ENCODE results near the gene RBPMS2. TPM values are rescaled to one million over a fixed set of nuclear protein-coding genes. Genes with fewer than 3 reads are reported as not detected.

Gene RBPMS2
- total and polyA plus RNA-seq, 7 donors = 1.6 to 3.6 (median 2.0) TPM

DNA sequence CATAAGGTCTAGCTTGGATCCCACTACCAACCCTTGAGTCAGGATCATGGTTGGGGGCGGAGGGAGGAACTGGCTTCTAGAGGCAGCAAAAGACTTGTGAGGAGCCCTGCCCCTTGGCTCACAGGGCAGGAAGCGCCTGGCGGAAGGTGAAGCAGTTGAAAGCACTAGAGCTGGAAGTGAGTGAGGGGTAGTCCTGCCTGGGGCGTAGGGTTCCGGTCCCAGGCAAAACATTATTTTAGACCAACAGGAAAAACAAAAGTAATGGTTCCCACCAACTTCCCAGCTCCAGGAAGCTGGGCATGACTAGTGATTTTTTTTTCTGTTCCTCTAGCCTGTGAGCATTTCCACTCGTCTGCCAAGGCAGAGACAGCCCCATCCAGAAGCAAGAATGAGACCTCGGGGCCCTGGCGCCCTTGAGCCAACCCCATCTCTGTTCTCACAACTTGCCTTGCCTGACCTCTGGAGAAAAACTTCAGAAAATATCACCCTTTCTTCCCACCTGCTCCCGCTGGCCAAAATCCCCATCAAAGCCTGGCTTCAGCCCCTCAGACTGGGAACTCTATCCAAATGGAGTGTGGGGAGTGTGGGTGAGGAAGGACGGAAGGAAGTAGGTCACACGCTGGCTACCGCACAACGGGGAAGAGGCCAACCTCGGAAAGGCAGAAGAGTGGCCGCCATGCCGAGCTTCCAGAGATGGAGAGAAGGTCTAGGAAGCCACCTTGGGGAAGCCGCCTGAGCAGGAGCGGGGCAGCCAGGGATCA, 57.5 kb downstream of the RBPMS2 start:
- no peak for TF ChIP-seq CTCF (IDR thresholded peaks at IDR 0.05)
- Histone ChIP-seq H3K36me3 (ENCODE audit: insufficient read depth in 1 of 2, low read depth in 1 of 2) (no peaks in the 10 kb centered on the region), H3K27me3 (ENCODE audit: insufficient read depth in 3 of 3, low read length in 2 of 3) (no peaks in the 10 kb centered on the region), H3K27ac (peak overlapping the region; percentile 48), H3K9me3 (no peaks in the 10 kb centered on the region), H3K4me1 (peaks cover 6% of the 10 kb centered on the region), H3K4me3 (peak overlapping the region; percentile 10)
- intact Hi-C loops (cut with DNase I) = no loop called here
- DNase-seq (no peak), ATAC-seq (peak in 3 of 4 donors; percentile 16 to 22 (median 17))
- 37 to 50% (median 43%) methylated on average over 18 of the region's 18 CpGs for WGBS, 3 donors

DNA sequence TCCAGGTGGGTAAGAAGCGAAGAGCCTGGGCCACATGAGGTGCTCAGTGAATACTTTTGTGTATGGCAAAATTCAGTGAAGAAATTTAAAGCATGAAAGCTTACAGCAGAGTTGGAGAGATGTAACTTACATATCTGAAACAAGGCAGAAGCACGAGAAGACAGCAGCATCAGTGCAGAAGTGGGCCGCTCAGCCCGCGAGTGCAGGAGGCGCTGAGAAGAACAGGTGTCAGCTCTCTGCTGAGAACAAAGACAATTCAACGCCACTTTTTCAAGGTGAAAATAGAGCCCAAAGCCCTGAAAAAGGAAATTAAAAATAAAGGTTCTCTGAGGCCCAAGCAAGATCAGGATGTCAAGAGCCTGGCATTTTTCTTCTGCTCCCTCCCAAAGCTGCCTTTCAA, 58.3 kb downstream of the RBPMS2 start:
- Histone ChIP-seq H3K9me3 (no peaks in the 10 kb centered on the region), H3K36me3 (ENCODE audit: insufficient read depth in 1 of 2, low read depth in 1 of 2) (no peaks in the 10 kb centered on the region), H3K27ac (peak overlapping the region; percentile 48), H3K4me3 (no peak overlapping the region), H3K4me1 (peaks cover 6% of the 10 kb centered on the region), H3K27me3 (ENCODE audit: insufficient read depth in 3 of 3, low read length in 2 of 3) (no peaks in the 10 kb centered on the region)
- DNase-seq (no peak), ATAC-seq (no peak)
- TF ChIP-seq CTCF (IDR thresholded peaks at IDR 0.05) = no peak
- 83 to 87% (median 85%) methylated on average over 7 of the region's 7 CpGs for WGBS, 3 donors
- intact Hi-C loops (cut with DNase I) = no loop called here

GRCh38 chr15:64716452-64716851, 58.9 kb downstream of the RBPMS2 start:
- no peaks in the 10 kb centered on the region for H3K9me3 ChIP-seq
- 81 to 91% (median 86%) methylated on average over 2 of the region's 2 CpGs for WGBS, 3 donors
- no peak for TF ChIP-seq CTCF (IDR thresholded peaks at IDR 0.05)
- no peak overlapping the region for H3K27ac ChIP-seq
- DNase-seq = no peak
- H3K27me3 ChIP-seq (ENCODE audit: insufficient read depth in 3 of 3, low read length in 2 of 3) = no peaks in the 10 kb centered on the region
- peaks cover 6% of the 10 kb centered on the region for H3K4me1 ChIP-seq
- no peaks in the 10 kb centered on the region for H3K36me3 ChIP-seq (ENCODE audit: insufficient read depth in 1 of 2, low read depth in 1 of 2)
- H3K4me3 ChIP-seq = no peak overlapping the region
- ATAC-seq = no peak
- intact Hi-C loops (cut with DNase I) = no loop called here

DNA sequence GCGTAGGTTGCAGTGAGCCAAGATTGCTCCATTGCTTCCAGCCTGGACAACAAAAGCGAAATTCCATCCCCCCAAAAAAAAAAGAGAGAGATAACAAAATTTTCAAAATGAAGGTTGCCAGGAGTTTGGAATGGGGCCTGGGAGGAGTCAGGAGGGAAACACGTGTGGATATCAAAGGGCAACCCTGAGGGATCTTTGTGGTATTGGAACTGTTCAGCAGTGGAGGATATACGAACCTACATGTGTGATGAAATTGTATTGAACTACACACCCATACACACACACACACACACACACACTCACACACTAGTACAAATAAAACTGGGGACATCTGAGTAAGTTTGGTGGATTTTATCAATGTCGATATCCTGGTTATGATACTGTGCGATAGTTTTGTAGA, 61.8 kb downstream of the RBPMS2 start:
- intact Hi-C loops (cut with DNase I) = no loop called here
- H3K4me3 ChIP-seq = no peak overlapping the region
- TF ChIP-seq CTCF (IDR thresholded peaks at IDR 0.05) = no peak
- H3K9me3 ChIP-seq = no peaks in the 10 kb centered on the region
- 87 to 92% (median 87%) methylated on average over 6 of the region's 6 CpGs for WGBS, 3 donors
- H3K27me3 ChIP-seq (ENCODE audit: insufficient read depth in 3 of 3, low read length in 2 of 3) = no peaks in the 10 kb centered on the region
- ATAC-seq (no peak), DNase-seq (no peak)
- H3K27ac ChIP-seq = no peak overlapping the region
- H3K36me3 ChIP-seq (ENCODE audit: insufficient read depth in 1 of 2, low read depth in 1 of 2) = no peaks in the 10 kb centered on the region
- no peaks in the 10 kb centered on the region for H3K4me1 ChIP-seq

DNA sequence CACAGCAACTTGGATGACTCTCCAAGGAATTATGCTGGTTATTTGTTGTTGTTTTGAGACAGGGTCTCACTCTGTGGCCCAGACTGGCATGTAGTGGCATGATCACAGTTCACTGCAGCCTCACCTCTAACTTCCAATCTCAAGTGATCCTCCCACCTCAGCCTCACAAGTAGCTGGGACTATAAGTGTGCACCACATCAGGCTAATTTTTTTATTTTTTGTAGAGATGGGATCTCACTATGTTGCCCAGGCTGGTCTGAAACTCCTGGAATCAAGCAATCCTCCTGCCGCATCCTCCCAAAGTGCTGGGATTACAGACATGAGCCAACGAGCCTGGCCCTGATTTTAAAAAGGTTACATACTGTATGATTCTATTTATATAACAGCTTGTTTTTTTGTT, 63.0 kb downstream of the RBPMS2 start:
- DNase-seq (no peak), ATAC-seq (no peak)
- WGBS, 3 donors = 69 to 84% (median 80%) methylated on average over 2 of the region's 2 CpGs
- Histone ChIP-seq H3K36me3 (ENCODE audit: insufficient read depth in 1 of 2, low read depth in 1 of 2) (no peaks in the 10 kb centered on the region), H3K9me3 (no peaks in the 10 kb centered on the region), H3K4me3 (no peak overlapping the region), H3K27me3 (ENCODE audit: insufficient read depth in 3 of 3, low read length in 2 of 3) (no peaks in the 10 kb centered on the region), H3K4me1 (no peaks in the 10 kb centered on the region), H3K27ac (no peak overlapping the region)
- no peak for TF ChIP-seq CTCF (IDR thresholded peaks at IDR 0.05)
- intact Hi-C loops (cut with DNase I) = no loop called here
